Mesendoderm (in vitro differentiated cells): ENCODE measurements around the gene FGF12. TPM values are rescaled to one million over a fixed set of nuclear protein-coding genes. Genes with fewer than 3 reads are reported as not detected.
A peak's percentile ranks its signal among the peaks of the same experiment; 100 is the strongest.

ENCODE experiments used
- DNase-seq: peaks from one replicate; pipeline ENCODE4 v3.0.0; 2013
- H2AK5ac ChIP-seq: 2 replicates; pipeline ENCODE4 v1.6.1; 2013; ENCODE audit warnings: low read length, inconsistent platforms
- H2BK120ac ChIP-seq: 2 replicates; pipeline ENCODE4 v1.6.1; 2013; ENCODE audit warnings: low read depth, mild to moderate bottlenecking, low read length, moderate library complexity, mixed read lengths
- H2BK15ac ChIP-seq: replicated peaks from 2 replicates; pipeline ENCODE4 v1.6.1; 2013; ENCODE audit warnings: low read depth, mild to moderate bottlenecking, moderate library complexity
- H2BK5ac ChIP-seq: 2 replicates; pipeline ENCODE4 v1.6.1; 2013; ENCODE audit warnings: low read length, inconsistent platforms
- H3K18ac ChIP-seq: 2 replicates; pipeline ENCODE4 v1.6.1; 2013; ENCODE audit warnings: mild to moderate bottlenecking, low read length, mixed read lengths
- H3K23ac ChIP-seq: one replicate; pipeline ENCODE4 v1.6.1; 2013; ENCODE audit warnings: low read length
- H3K27ac ChIP-seq: 2 replicates; pipeline ENCODE4 v1.5.1; 2013; ENCODE audit warnings: low read depth, mild to moderate bottlenecking, inconsistent platforms, low read length, moderate library complexity
- H3K27me3 ChIP-seq: 2 replicates; pipeline ENCODE4 v1.6.1; 2013; ENCODE audit warnings: low read length, control low read depth, mild to moderate bottlenecking, inconsistent platforms; ENCODE audit not compliant: insufficient read depth, poor library complexity
- H3K36me3 ChIP-seq: 2 replicates; pipeline ENCODE4 v1.6.1; 2013; ENCODE audit warnings: low read length, inconsistent platforms; ENCODE audit not compliant: control insufficient read depth, insufficient read depth
- H3K4ac ChIP-seq: one replicate; pipeline ENCODE4 v1.6.1; 2013; ENCODE audit warnings: low read depth, mild to moderate bottlenecking, low read length, moderate library complexity
- H3K4me1 ChIP-seq: 2 replicates; pipeline ENCODE4 v1.6.1; 2013; ENCODE audit warnings: low read depth, low read length, inconsistent platforms; ENCODE audit not compliant: control insufficient read depth
- H3K4me2 ChIP-seq: 2 replicates; pipeline ENCODE4 v1.6.1; 2013; ENCODE audit warnings: low read length
- H3K4me3 ChIP-seq: 2 replicates; pipeline ENCODE4 v1.5.1; 2013; ENCODE audit warnings: mild to moderate bottlenecking, low read length
- H3K56ac ChIP-seq: one replicate; pipeline ENCODE4 v1.6.1; 2013; ENCODE audit warnings: low read length
- H3K79me1 ChIP-seq: 2 replicates; pipeline ENCODE4 v1.6.1; 2013; ENCODE audit warnings: low read length, inconsistent platforms
- H3K79me2 ChIP-seq: 2 replicates; pipeline ENCODE4 v1.6.1; 2013; ENCODE audit warnings: mild to moderate bottlenecking, low read length; ENCODE audit not compliant: control insufficient read depth, insufficient read depth
- H3K9ac ChIP-seq: 2 replicates; pipeline ENCODE4 v1.6.1; 2013; ENCODE audit warnings: low read length, inconsistent platforms
- H4K5ac ChIP-seq: one replicate; pipeline ENCODE4 v1.6.1; 2013; ENCODE audit warnings: low read length
- H4K8ac ChIP-seq: one replicate; pipeline ENCODE4 v1.6.1; 2013; ENCODE audit warnings: low read depth, mild to moderate bottlenecking, control low read depth, low read length, moderate library complexity
- WGBS: extraction: QIAGEN DNeasy Blood & Tissue Kit; methylation state at CpG from one replicate; pipeline ENCODE4 v1.1.7; 2013; ENCODE audit warnings: low lambda C conversion rate, missing lambda C conversion rate; ENCODE audit not compliant: insufficient coverage; ENCODE audit errors: extremely low coverage; 5-methylcytosine and 5-hydroxymethylcytosine counted together
- small RNA-seq: library from polyadenylated mRNA; stranded (forward); fragments of <200 nt; extraction: miRNeasy Mini kit (QIAGEN cat#:217004); gene quantifications from one replicate; pipeline ENCODE3, GENCODE V24; 2013; ENCODE audit not compliant: insufficient read depth

Gene FGF12

DNA sequence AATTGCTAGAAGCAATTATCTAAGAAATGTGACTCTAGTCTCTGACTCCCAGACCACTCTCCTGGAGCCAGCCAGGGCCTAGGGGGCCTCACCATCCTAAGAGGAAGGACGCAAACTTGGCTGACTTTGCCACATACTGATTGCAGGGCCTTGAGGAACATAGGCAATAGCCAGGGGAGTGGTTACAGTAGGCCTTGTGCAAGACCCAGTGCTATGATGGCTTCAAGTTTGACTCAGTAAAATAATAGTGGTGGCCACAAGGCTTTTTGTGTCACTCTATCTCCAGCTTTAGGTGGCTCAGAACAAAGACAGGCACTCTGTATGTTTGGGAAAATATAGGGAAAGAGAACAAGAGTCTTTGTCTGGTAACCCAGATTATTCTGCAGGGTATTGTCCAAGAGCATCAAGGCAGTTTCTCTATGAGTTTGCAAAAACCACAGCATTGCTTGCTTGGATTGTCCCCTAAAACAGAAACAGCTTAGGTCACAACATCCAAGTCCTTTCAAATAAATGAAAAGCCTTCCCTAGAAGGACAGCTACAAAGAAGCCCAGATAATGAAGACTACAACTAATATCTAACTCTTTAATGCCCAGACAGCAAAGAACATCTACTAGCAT is 634.8 kb downstream of the FGF12 start:
- Histone ChIP-seq H3K79me2 (no peaks in the 10 kb centered on the region), H3K79me1 (no peaks in the 10 kb centered on the region), H3K4me2 (no peak overlapping the region), H3K56ac (no peak overlapping the region), H3K27ac (no peak overlapping the region), H3K9ac (no peak overlapping the region), H2AK5ac (no peak overlapping the region), H2BK120ac (no peak overlapping the region), H3K27me3 (no peaks in the 10 kb centered on the region), H3K4me1 (no peaks in the 10 kb centered on the region), H3K4me3 (no peak overlapping the region), H4K5ac (no peak overlapping the region), H3K4ac (no peak overlapping the region), H3K23ac (no peak overlapping the region), H2BK5ac (no peak overlapping the region), H4K8ac (no peak overlapping the region), H3K18ac (peak overlapping the region; percentile 61), H2BK15ac (no peak overlapping the region), H3K36me3 (no peaks in the 10 kb centered on the region)
- no peak for DNase-seq
- no CpG with 5 or more reads among the region's 1 CpG for WGBS

DNA sequence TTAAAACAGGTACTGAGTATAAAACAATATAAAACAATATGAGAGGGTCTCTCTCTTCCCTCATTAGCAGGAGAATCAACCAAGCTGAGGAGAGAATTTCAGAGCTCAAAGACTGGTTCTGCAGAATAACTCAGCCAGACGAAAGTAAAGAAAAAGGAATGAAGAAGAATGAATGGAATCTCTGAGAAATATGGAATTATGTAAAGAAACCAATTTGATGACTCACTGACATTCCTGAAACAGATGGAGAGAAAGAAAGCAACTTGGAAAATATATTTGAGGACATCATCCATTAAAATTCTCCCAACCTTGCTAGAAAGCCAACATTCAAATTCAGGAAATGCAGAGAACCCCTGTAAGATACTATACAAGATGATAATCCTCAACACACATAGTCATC is 635.5 kb downstream of the FGF12 start:
- Histone ChIP-seq H3K4me3 (no peak overlapping the region), H4K8ac (no peak overlapping the region), H2BK120ac (no peak overlapping the region), H3K36me3 (no peaks in the 10 kb centered on the region), H3K27me3 (no peaks in the 10 kb centered on the region), H2BK15ac (no peak overlapping the region), H3K4ac (no peak overlapping the region), H2BK5ac (no peak overlapping the region), H3K4me2 (no peak overlapping the region), H3K79me1 (no peaks in the 10 kb centered on the region), H3K23ac (no peak overlapping the region), H3K56ac (no peak overlapping the region), H3K79me2 (no peaks in the 10 kb centered on the region), H2AK5ac (no peak overlapping the region), H3K4me1 (no peaks in the 10 kb centered on the region), H3K27ac (no peak overlapping the region), H3K9ac (no peak overlapping the region), H3K18ac (no peak overlapping the region), H4K5ac (no peak overlapping the region)
- WGBS: no CpG with 5 or more reads among the region's 1 CpG
- DNase-seq: no peak

DNA sequence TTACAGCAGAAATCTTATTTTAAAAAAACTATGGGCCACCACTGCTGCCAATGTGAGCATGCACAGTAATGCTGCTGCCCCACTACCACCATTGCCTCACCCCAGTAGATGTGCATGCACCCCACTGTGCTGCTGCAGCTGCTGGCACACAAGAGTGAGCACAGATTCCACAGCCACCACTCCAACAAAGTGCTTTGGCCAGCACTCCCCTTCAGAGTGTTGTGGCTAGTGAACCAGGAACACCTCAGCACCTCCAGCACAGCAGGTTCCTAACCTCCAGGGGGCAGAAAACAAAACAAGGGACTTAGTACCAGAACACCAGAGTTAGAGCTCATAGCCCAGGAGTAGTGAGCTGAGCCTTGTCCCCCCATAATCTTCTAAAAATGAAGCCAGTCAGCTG is 636.8 kb downstream of the FGF12 start:
- Histone ChIP-seq H3K23ac (no peak overlapping the region), H4K5ac (no peak overlapping the region), H3K4me1 (no peaks in the 10 kb centered on the region), H4K8ac (no peak overlapping the region), H3K4me3 (no peak overlapping the region), H2BK5ac (no peak overlapping the region), H3K18ac (no peak overlapping the region), H3K36me3 (no peaks in the 10 kb centered on the region), H3K4me2 (no peak overlapping the region), H3K79me1 (no peaks in the 10 kb centered on the region), H3K79me2 (no peaks in the 10 kb centered on the region), H3K27me3 (no peaks in the 10 kb centered on the region), H2BK120ac (no peak overlapping the region), H3K9ac (no peak overlapping the region), H3K56ac (peak overlapping the region; percentile 62), H3K27ac (no peak overlapping the region), H3K4ac (no peak overlapping the region), H2AK5ac (no peak overlapping the region), H2BK15ac (no peak overlapping the region)
- peak; percentile 40 for DNase-seq

Small RNA genes within 50 kb of the gene (small RNA-seq; reads per million reads assigned to genes)
- gene RF01210: not detected
- not detected for gene RNU1-20P
